ENCODE measurements around the gene PIK3AP1.
"Not testable (repeated sequence)": the region's sequence is repeated elsewhere in the genome, so short reads cannot be mapped to it uniquely, and the experiment has no call there.

PIK3AP1 gene, protein sequence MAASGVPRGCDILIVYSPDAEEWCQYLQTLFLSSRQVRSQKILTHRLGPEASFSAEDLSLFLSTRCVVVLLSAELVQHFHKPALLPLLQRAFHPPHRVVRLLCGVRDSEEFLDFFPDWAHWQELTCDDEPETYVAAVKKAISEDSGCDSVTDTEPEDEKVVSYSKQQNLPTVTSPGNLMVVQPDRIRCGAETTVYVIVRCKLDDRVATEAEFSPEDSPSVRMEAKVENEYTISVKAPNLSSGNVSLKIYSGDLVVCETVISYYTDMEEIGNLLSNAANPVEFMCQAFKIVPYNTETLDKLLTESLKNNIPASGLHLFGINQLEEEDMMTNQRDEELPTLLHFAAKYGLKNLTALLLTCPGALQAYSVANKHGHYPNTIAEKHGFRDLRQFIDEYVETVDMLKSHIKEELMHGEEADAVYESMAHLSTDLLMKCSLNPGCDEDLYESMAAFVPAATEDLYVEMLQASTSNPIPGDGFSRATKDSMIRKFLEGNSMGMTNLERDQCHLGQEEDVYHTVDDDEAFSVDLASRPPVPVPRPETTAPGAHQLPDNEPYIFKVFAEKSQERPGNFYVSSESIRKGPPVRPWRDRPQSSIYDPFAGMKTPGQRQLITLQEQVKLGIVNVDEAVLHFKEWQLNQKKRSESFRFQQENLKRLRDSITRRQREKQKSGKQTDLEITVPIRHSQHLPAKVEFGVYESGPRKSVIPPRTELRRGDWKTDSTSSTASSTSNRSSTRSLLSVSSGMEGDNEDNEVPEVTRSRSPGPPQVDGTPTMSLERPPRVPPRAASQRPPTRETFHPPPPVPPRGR

DNA sequence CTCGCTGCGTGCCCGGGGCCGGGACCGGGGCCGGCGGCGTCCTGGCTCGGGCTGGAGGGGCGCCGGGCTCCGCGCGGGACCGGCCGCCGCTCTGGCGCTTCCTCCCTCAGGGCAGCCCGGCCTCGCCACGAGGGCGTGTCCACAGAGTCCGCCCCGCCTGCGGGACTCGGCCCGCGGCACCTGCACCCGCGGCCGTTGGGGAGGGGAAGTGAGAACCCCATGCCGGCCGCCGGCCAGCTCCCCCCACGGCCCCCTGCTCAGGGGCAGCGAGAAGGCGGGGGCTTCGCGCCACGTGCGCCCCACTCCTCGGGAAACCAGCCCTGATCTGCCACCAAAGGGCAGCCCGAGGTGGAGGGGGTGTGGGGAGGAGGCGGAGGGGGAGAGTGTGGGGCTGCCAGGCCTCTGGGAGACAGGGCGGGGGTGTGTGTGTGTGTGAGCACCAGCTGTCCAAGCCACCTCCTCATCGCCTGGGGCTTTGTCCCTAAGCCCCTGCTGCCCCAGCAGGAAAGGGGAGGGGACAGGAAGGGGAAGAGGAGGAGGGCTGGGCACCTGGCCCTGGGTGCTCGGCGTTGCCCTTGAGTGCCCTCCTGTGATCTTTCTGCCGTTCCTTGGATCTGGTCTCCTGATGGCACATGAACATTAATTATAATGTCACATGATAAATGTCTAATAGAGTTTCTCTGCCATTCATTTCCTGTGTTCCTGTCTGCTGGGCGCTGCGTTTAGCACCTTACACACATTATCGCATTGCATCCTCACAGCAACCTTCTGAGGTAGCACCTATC, at the start of gene PIK3AP1:
Gene PIK3AP1 (minus strand): TSS at position 93 of the 785 bp plus-strand sequence. CDS start 120 bp downstream, outside the sequence.
- DNase-seq = peak; percentile 66
- in situ Hi-C loops (cut with HindIII; ENCODE audit: low pct_ligation_motif_present, low pct_unique_long_range_greater_than_20kb, low sequenced_read_pairs) = no loop called here

DNA sequence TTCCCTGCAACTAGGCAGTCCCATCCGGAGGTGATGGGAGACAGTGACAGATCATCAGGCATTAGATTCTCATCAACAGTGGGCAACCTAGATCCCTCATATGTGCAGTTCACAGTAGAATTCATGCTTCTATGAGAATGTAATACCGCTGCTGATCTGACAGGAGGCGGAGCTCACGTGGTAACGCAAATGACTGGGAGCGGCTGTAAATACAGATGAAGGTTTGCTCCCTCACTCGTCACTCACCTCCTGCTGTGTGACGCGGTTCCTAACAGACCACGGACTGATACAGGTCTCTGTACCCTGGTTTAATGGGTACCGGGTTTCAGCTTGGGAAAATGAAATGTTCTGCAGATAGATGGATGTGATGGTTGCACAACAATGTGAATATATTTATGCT, 47.8 kb upstream of the PIK3AP1 start:
- DNase-seq = no peak
- in situ Hi-C loops (cut with HindIII; ENCODE audit: low pct_ligation_motif_present, low pct_unique_long_range_greater_than_20kb, low sequenced_read_pairs) = no loop called here

DNA sequence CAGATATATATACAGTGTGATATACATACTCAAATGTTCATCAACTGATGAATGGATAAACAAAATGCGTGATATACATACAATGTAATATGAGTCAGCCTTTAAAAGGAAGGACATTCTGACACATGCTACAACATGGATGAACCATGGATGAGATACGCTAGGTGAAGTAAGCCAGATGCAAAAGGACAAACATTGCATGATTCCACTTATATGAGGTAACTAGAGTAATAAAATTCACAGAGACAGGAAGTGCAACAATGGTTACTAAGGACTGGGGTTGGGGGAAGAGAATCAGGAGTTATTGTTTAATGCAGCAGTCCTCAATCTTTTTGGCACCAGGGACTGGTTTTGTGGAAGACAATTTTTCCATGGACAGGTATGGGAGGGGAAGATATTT, 47.3 kb upstream of the PIK3AP1 start:
- in situ Hi-C loops (cut with HindIII; ENCODE audit: low pct_ligation_motif_present, low pct_unique_long_range_greater_than_20kb, low sequenced_read_pairs) = no loop called here
- DNase-seq = no peak

DNA sequence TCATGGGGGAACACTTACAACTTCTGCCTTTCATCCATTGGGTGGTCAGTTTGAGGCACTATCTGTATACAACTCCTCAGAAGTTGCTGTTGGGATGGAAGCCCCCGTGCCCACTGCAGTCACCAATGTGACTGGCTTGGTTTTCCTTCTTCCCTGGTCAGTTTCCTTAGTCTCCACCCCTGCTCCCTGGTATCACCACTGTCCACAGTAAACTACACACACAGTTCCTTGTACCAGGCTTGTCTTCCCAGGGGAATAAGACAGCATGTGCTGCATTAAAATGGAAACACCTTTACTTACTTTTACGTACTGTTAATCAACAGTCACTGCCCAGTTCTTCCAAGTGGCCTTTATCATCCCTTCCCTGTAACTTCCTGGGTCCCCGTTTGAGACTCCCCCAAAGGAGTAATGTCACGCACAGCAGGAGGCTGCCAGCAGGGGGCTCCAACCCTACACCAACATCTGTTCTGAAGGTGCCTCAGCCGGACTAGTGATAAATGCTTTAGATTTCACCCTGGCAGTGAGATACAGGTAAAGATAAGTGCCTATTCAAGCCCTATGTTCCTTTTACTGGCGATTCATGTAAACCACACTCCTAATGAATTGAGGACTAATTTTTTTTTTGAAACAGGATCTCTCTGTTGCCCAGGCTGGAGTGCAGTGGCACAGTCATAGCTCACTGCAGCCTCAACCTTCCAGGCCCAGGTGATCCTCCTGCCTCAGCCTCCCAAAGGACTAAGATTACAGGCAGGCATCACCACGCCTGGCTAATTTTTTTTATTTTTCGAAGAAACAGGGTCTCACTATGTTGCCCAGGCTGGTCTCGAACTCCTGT, 45.3 kb upstream of the PIK3AP1 start:
- peak; percentile 71 for DNase-seq
- in situ Hi-C loops (cut with HindIII; ENCODE audit: low pct_ligation_motif_present, low pct_unique_long_range_greater_than_20kb, low sequenced_read_pairs) = no loop called here

DNA sequence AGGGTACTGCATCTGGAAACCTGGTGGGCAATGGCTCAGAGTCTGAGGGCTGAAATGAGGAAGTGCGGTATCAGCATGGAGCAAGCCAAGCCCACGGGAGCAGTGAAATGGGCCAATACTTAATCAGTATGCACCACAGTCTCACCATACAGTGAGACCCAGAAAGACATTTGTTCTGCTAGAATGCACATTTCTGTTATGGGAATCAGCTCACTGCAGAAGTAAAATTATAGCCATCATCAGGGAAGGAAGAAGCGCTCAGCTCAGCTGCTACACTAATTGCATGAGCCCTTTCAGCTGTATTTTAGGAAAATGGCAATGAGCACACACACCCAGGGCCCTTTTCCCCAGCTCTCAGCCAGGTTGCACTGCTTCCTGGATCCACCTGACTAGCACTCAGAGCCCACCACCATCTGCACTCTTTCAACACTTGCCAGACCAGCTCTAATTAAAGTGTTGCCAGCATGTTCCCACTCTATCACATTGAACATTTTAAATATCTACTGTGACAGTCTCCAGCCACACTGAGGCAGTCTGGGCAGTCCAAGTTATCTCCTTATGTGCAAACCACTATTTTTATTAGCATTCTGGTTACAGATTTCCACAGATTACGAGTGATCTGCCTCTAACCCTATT, 44.2 kb upstream of the PIK3AP1 start:
- no peak for DNase-seq
- in situ Hi-C loops (cut with HindIII; ENCODE audit: low pct_ligation_motif_present, low pct_unique_long_range_greater_than_20kb, low sequenced_read_pairs) = no loop called here

DNA sequence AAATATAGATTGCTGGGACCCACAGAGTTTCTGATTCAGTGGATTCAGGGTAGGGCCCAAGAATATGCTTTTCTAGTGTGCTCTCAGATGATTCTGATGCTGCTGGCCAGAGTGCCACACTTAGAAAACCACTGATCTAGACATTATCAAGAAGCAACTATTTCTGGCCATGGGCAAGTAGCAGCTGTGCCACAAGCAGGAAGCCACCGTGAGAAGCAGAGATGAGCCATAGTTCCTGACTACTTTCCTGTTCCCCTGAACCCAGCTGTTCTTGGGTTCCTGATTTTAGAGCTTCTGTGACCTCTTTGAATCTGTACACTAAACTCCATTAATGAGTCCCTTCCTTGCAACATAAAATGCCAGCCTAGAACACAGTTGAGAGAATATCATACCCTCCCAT, 38.1 kb upstream of the PIK3AP1 start:
- no peak for DNase-seq
- in situ Hi-C loops (cut with HindIII; ENCODE audit: low pct_ligation_motif_present, low pct_unique_long_range_greater_than_20kb, low sequenced_read_pairs) = no loop called here

DNA sequence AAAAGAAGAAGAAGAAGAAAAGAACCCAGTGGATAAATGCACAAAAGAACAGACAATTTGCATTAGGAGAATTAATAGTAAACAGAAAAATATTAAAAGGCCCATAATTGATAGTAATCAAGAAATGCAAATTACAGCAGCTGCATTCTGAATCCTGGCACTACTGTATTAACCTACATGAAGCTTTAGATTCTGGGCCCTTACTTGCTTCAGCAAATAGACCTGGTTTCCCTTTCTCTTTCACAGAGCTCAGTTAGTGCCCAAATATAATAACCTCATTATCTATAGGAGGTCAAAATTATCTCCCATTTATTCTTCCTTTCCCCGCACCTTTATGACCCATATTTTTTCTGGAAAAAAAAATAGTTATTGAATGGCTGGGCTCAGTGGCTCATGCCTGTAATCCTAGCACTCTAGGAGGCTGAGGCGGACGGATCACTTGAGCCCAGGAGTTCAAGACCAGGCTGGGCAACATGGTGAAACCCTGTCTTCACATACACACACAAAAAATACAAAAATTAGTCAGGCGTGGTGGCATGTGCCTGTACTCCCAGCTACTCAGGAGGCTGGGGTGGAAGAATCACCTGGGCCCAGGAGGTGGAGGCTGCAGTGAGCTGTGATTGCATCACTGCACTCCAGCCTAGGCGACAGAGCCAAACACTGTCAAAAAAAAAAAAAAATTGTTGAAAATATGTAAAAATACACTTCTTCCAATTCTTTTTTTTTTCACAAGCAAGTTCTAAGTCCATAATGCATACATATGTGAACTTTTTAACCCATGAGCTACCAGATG, 36.0 kb upstream of the PIK3AP1 start:
- in situ Hi-C loops (cut with HindIII; ENCODE audit: low pct_ligation_motif_present, low pct_unique_long_range_greater_than_20kb, low sequenced_read_pairs) = no loop called here

DNA sequence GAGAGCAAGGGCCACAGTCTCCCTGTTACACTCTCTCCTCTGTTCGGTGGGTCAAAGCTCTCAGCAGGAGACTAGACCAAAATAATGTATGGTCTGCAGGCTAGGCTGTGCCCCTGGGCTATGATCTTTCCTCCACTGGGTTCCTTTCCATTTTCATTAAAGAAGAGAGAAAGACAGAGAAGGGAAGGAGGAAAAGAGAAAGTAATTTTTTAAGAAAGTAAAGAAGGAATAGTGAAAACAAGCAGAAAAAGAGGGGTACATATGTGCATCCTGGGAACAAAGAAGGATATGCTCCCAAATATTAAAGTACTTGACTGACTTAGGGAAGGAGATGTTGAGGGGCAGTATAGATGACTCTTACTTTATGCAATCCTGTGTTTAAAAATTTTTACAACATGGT, 33.6 kb upstream of the PIK3AP1 start:
- in situ Hi-C loops (cut with HindIII; ENCODE audit: low pct_ligation_motif_present, low pct_unique_long_range_greater_than_20kb, low sequenced_read_pairs) = no loop called here
- no peak for DNase-seq

More for the DNA sequence above, 36.0 kb upstream of the PIK3AP1 start:
- no peak for DNase-seq

DNA sequence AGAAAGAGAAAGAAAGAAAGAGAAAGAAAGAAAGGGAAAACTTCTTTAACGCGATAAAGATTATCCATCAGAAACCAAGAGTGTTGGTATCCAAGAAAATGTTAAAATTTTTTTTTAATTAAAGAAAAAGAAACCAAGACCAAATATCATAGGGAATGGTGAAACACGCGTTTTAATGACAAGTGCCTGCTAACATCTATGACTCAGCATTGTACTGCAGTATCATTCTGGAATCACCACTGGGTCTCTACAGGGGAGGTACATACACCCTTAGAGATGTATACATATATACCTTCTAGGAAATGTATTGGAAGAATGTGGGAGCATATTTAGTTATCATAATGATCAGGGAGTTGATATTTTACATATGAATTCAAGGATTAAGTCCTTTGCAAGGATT, 32.1 kb upstream of the PIK3AP1 start:
- in situ Hi-C loops (cut with HindIII; ENCODE audit: low pct_ligation_motif_present, low pct_unique_long_range_greater_than_20kb, low sequenced_read_pairs) = no loop called here
- DNase-seq = peak; percentile 3

DNA sequence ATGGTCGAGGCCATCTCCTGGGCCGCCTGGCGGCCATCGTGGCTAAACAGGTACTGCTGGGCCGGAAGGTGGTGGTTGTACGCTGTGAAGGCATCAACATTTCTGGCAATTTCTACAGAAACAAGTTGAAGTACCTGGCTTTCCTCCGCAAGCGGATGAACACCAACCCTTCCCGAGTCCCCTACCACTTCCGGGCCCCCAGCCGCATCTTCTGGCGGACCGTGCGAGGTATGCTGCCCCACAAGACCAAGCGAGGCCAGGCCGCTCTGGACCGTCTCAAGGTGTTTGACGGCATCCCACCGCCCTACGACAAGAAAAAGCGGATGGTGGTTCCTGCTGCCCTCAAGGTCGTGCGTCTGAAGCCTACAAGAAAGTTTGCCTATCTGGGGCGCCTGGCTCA, 30.0 kb upstream of the PIK3AP1 start:
- DNase-seq; in situ Hi-C loops (cut with HindIII; ENCODE audit: low pct_ligation_motif_present, low pct_unique_long_range_greater_than_20kb, low sequenced_read_pairs): not testable (repeated sequence)

DNA sequence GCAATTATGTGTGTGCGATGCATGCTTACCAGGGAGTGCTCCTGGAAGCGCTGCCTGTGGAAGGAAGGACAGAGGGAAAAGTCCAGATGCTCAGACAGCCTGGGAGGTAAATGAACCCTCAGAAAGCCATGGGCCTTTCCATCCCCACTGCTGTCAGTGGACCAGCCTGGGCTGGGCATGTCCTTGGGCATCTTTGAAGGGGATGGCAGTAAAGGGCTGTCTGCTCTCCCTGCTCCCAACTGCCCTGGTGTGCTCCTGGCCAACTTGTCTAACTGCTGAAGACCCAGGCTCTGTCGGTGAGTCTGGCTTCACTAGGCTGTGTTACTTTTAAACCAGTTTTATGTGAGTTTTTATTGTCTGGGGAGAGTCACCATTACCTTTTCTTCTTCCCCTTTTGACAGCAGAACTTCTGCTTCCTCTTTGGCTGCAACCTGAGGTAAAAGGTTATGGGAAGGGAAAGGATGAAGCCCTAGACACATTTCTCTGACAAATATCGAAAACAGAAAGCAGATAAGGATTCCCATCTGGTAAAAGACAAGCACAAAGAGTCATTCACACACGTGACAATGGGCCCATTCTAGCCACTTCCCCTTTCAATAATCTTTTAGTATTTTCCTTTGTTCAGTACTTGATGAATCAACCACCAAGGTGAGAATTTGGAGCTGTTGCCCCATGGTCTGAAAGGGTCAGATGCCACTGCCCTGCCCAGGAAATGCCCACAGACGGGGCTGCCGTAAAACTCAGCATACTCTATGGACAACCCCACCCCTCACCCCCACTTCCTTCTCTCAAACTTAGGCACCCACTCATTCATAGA, 27.6 kb upstream of the PIK3AP1 start:
- no peak for DNase-seq
- in situ Hi-C loops (cut with HindIII; ENCODE audit: low pct_ligation_motif_present, low pct_unique_long_range_greater_than_20kb, low sequenced_read_pairs) = no loop called here

DNA sequence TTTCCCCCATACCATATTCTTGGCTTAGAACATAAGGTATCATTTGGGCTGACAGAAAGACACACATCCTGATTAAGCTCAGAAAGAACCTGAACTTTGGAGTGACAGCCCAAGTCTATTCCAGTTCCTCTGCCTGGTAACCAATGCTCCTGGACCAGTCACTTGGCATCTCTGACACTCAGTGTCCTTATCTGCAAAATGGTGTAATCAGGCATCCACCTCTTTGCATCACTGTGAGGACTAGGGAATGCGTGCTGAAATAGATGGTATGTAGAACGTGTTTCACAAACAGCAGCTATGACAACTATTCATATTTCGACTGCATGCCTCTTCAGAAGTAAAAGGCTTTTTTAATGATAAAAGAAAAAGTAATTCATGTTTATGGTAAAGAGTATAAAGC, 26.2 kb upstream of the PIK3AP1 start:
- in situ Hi-C loops (cut with HindIII; ENCODE audit: low pct_ligation_motif_present, low pct_unique_long_range_greater_than_20kb, low sequenced_read_pairs) = no loop called here
- DNase-seq = no peak

DNA sequence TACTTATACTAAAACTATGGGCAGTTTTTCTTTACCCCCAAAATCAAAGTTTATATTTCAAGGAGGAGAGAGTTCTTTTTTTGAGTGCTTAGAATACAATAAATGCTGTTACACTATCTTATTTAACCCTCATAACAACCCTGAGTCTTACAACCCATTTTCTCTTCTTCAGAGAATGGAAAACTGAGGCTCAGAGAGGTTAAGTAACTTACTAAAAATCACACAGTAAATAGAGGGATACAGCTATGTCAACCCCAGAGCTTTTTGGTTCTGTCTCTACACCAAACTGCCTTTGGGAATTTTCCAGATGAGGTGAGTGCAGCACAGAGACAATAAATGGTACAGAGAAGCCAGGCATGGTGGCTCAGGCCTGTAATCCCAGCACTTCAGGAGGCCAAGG, 25.6 kb upstream of the PIK3AP1 start:
- in situ Hi-C loops (cut with HindIII; ENCODE audit: low pct_ligation_motif_present, low pct_unique_long_range_greater_than_20kb, low sequenced_read_pairs) = no loop called here
- DNase-seq = no peak

DNA sequence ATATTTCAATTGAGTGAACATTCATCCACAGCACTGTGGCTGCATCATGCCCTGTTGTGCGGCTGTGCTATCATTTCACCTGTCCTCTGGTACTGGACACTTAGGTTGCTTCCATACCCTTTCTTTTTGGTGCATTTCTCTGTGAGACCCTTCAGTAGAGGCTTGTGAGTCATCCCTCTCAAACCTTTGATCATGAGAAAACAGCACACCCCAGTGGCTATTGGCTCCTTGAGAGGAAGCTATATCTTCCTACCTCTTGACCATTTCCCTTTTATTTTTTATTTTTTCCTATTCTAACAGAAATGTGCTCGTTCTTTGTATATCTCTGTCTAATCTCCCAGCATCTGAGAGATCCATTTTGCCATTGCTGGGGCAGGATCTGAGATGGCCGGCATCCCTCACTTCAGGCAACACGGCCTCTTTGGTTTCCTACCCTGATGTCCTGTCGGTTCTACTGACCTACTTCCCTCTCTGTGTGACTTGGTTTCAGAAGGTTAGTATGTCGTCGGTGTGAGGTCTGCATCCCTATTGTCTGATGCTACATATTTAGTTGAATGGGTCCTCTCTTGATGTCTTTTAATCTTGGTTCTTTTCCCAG, 23.8 kb upstream of the PIK3AP1 start:
- DNase-seq = peak; percentile 49
- in situ Hi-C loops (cut with HindIII; ENCODE audit: low pct_ligation_motif_present, low pct_unique_long_range_greater_than_20kb, low sequenced_read_pairs) = no loop called here

DNA sequence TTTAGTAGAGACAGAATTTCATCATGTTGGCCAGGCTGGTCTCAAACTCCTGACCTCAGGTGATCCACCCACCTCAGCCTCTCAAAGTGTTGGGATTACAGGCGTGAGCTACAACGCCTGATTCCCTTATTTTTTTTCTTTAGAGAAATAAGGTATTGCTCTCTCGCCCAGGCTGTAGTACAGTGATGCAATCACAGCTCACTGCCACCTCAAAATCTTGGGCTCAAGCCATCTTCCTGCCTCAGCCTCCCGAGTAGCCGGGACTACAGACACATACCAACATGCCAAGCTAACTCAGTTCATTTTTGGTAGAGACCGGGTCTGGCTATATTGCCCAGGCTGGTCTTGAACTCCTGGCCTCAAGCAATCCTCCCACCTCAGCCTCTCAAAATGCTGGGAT, 21.2 kb upstream of the PIK3AP1 start:
- DNase-seq; in situ Hi-C loops (cut with HindIII; ENCODE audit: low pct_ligation_motif_present, low pct_unique_long_range_greater_than_20kb, low sequenced_read_pairs): not testable (repeated sequence)

Measured in ACHN (cell line).